Heart right ventricle (tissue), 16 donors: ENCODE results near the gene ARPC5. TPM values are rescaled to one million over a fixed set of nuclear protein-coding genes. Genes with fewer than 3 reads are reported as not detected.

Source experiments
- ATAC-seq, 8 donors: fragments of 200-7000 bp; cut with Tn5 transposase; one replicate each; pipeline ENCODE4 v1.9.1; 2020; ENCODE audit warnings: mild to moderate bottlenecking in 8 of 8, moderate library complexity in 8 of 8, moderate number of reproducible peaks in 1 of 8
- DNase-seq, 2 donors: peaks; one replicate each; pipeline ENCODE4 v3.0.0-alpha.2; 2020
- H3K27ac ChIP-seq, 10 donors: fragments of 200-600 bp; sonication (generic) in 2 of 10; one replicate each; pipeline versions ENCODE4 v1.5.0 to v1.8.0; 2020 to 2022; ENCODE audit warnings: mild to moderate bottlenecking in 3 of 10
- H3K27me3 ChIP-seq, 7 donors: fragments of 200-600 bp; one replicate each; pipeline ENCODE4 v1.8.0; 2021 to 2022; ENCODE audit warnings: mild to moderate bottlenecking in 2 of 7
- H3K36me3 ChIP-seq, 9 donors: fragments of 200-600 bp; sonication (generic) in 1 of 9; one replicate each; pipeline versions ENCODE4 v1.5.0 to v1.8.0; 2020 to 2022; ENCODE audit warnings: mild to moderate bottlenecking in 2 of 9
- H3K4me1 ChIP-seq, 9 donors: fragments of 200-600 bp; sonication (generic) in 1 of 9; one replicate each; pipeline versions ENCODE4 v1.5.0 to v1.8.0; 2020 to 2022; ENCODE audit warnings: mild to moderate bottlenecking in 4 of 9
- H3K4me3 ChIP-seq, 10 donors: fragments of 200-600 bp; sonication (generic) in 2 of 10; one replicate each; pipeline versions ENCODE4 v1.5.0 to v1.8.0; 2020 to 2022; ENCODE audit warnings: mild to moderate bottlenecking in 7 of 10, moderate library complexity in 2 of 10
- H3K9me3 ChIP-seq, 11 donors: fragments of 200-600 bp in 10 of 11; sonication (generic) in 2 of 11; one replicate each; pipeline versions ENCODE4 v1.5.0 to v1.8.0; 2013 to 2022; ENCODE audit warnings: mild to moderate bottlenecking in 2 of 11, control low read depth in 1 of 11, moderate library complexity in 1 of 11
- WGBS, 2 donors: extraction: QIAGEN DNeasy Blood & Tissue Kit; methylation state at CpG; one replicate each; pipeline ENCODE4 v1.1.7; 2013; ENCODE audit warnings: inconsistent platforms in 1 of 2; 5-methylcytosine and 5-hydroxymethylcytosine counted together
- intact Hi-C, 10 donors: fragments of 100-400 bp; cut with DNase I; formaldehyde crosslinking; loops; one replicate each; pipeline versions ENCODE4 v1.11.1 to v1.14.2; 2022
- polyA plus RNA-seq, 2 donors: library from polyadenylated mRNA; stranded (reverse); fragments of 200-250 nt; gene quantifications; one replicate each; pipeline ENCODE4 v1.2.3, GENCODE V29; 2013
- total RNA-seq, 10 donors: library from RNA; stranded (reverse); fragmentation: NEBNext Ultra II Directional in 3 of 10; extraction: Animal tissue kit (Norgen Biotek cat#: 25700) in 3 of 10; gene quantifications; one replicate each; pipeline versions ENCODE4 v1.2.1 to v1.2.4, GENCODE V29; 2021 to 2023
- TF ChIP-seq, protein P1 (sequence below), 9 donors: fragments of 200-600 bp; sonication (generic) in 2 of 9; IDR thresholded peaks; one replicate each; pipeline versions ENCODE4 v1.5.0 to v1.8.0; 2021 to 2022; ENCODE audit warnings: antibody characterized with exemption in 9 of 9, mild to moderate bottlenecking in 5 of 9, moderate library complexity in 1 of 9
- donor health status: Arrhythmogenic right ventricular cardiomyopathy.
- donor health status: ischemic (EF 13 %, LVEDD 7.1; RV severe dilation, severe dysfunction).
- donor health status: healthy with polysubstance abuse.
- donor health status: DM: no; HTN: yes; CAD: no.
- donor health status: DM: no; HTN: no; CAD: no.
- donor health status: ischemic (EF 25% LVEDD 6.9; RV normal size, moderate dysfunction).
- donor health status: ischemic (EF 25% LVEDD 5.7; RV mildly dilated, moderate dysfunction).
- donor health status: healthy.
- donor health status: DM: yes; HTN: yes; CAD: no.
- donor health status: Ischemic cardiomyopathy.
- donor health status: ischemic (EF 35%, LVEDD 5.7; RV mildly dilated, moderate dysfunction).
- donor health status: nonischemic (EF 11% LVEDD 7.7; RV severe dilation, severe dysfunction).
- donor health status: DM: yes; HTN: yes; CAD: no.
- donor health status: PGD.
- donor health status: ischemic (EF 29% LVEDD 5.4; RV normal size, mild dysfunction).
- donor health status: nonischemic (EF 23%, LVEDD 6.1; RV moderate dilation, normal function).

ARPC5 gene
- total and polyA plus RNA-seq, 12 donors, result 23.8 to 60.2 (median 31.7) TPM

DNA sequence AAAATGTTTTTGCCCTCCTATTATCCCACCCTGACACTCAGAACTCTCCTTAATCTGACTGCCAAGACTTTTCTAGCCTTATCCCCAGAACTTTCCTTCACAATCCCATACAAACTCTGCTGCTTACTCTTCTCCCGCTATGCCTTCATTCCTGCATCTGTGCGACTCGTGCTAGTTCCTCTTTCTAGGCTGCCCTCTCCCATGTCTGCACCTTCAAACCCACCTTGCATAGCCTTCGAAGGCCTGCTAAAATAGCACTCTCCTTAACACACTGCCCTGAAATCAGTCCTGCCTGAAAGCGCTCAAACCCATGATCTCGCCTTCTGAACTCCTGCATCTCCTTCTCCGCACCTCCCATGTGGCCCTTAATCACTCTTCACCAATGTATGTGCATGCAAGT is 42.9 kb downstream of the ARPC5 start:
- 89 to 95% methylated on average over 7 of the region's 7 CpGs for WGBS, 2 donors
- H3K9me3 ChIP-seq, result no peaks in the 10 kb centered on the region
- DNase-seq (no peak), ATAC-seq (no peak)
- no peaks in the 10 kb centered on the region for H3K36me3 ChIP-seq
- no peak overlapping the region for H3K4me3 ChIP-seq
- H3K27me3 ChIP-seq, result no peaks in the 10 kb centered on the region
- H3K4me1 ChIP-seq, result peaks cover 0 to 43% (median 0%) of the 10 kb centered on the region in 9 donors
- H3K27ac ChIP-seq, result peak overlapping the region in 1 of 10 donors; percentile 95
- intact Hi-C loops, result no loop called here
- TF ChIP-seq, protein P1, sequence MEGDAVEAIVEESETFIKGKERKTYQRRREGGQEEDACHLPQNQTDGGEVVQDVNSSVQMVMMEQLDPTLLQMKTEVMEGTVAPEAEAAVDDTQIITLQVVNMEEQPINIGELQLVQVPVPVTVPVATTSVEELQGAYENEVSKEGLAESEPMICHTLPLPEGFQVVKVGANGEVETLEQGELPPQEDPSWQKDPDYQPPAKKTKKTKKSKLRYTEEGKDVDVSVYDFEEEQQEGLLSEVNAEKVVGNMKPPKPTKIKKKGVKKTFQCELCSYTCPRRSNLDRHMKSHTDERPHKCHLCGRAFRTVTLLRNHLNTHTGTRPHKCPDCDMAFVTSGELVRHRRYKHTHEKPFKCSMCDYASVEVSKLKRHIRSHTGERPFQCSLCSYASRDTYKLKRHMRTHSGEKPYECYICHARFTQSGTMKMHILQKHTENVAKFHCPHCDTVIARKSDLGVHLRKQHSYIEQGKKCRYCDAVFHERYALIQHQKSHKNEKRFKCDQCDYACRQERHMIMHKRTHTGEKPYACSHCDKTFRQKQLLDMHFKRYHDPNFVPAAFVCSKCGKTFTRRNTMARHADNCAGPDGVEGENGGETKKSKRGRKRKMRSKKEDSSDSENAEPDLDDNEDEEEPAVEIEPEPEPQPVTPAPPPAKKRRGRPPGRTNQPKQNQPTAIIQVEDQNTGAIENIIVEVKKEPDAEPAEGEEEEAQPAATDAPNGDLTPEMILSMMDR (IDR thresholded peaks at IDR 0.05), result no peak

DNA sequence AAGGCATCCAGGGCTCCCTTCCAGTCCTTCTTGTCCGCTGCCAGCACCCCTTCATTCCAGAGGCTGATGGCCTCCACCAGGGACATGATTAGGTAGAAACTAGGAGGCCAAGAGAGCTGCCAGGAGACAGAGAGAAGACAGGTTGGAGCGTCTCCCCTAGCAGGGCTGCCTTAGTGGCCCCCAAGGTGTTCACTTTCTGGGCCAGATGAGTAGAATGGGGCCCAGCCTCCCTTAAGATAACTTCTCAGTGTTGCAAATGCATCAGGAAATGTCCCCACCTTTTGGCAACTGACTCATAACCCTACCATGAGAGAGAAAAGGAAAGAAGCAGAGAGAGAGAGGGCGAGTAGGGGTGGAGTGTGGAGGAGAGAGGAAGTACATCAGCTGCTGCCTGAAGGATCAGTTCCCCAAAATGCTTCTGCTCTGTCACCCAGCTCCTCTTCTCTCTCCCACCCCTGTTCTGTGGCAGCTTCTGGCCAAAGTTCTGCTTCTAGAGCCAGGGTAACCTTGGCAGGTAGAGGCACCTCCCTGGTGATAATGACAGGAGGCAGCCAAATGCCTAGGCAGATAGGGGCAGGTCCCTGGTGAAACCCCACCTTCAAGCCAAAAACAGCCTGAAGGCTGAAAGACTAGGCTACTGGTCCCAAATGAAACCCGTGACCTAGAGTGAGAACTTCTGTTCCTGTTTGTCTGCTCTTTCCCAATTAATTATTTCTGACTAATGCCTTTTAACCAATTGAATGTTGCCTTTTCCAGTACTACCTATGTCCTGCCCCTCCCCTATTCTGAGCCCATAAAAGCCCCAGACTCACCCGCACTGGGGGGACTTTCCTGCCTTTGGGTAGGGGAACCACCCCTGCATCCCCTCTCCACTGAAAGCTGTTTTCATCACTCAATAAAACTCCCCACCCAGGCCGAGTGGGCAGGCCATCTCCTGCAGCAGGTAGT is 45.1 kb downstream of the ARPC5 start, which contains the start of gene NCF2:
Gene NCF2 (minus strand): TSS at position 216 of the 948 bp plus-strand sequence. CDS start 130 bp downstream, at position 86.
- H3K4me3 ChIP-seq, result peak within 1 kb of the TSS in 7 of 10 donors; percentile 2 to 56 (median 24)
- no peak for DNase-seq
- intact Hi-C loops, result no loop called here
- peak within 1 kb of the TSS in 7 of 10 donors; percentile 35 to 95 (median 53) for H3K27ac ChIP-seq
- H3K4me1 ChIP-seq, result peaks cover 0 to 57% (median 0%) of the 10 kb centered on the region in 9 donors
- peaks cover 0 to 16% (median 0%) of the 10 kb centered on the region in 9 donors for H3K36me3 ChIP-seq
- H3K9me3 ChIP-seq, result no peaks in the 10 kb centered on the region
- no peaks in the 10 kb centered on the region for H3K27me3 ChIP-seq
- WGBS, 2 donors, result 86 to 92% methylated on average over 6 of the region's 6 CpGs
- TF ChIP-seq, protein P1 (IDR thresholded peaks at IDR 0.05), result no peak
- ATAC-seq, result peak; percentile 57 to 86 (median 80)

DNA sequence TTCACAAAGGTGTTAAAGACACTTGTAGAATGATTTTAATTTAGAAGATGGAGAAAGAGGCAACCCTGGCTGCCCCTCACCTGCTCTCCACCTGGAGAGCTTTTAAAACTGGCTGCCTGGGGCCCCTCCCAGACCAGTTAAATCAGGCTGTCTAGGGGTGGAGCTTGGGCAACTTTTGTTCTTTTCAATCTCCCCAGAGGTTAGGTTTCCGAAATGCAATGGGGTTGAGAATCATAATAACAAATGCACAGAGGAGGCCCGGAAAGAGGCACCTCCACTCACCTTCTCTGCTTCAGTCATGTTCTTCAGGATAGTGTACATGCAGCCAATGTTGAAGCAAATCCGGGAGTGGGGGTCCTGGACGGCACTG is 45.7 kb downstream of the ARPC5 start:
- peaks cover 0 to 63% (median 0%) of the 10 kb centered on the region in 9 donors for H3K4me1 ChIP-seq
- peak overlapping the region in 6 of 10 donors; percentile 35 to 95 (median 54) for H3K27ac ChIP-seq
- peaks cover 0 to 23% (median 0%) of the 10 kb centered on the region in 9 donors for H3K36me3 ChIP-seq
- TF ChIP-seq, protein P1 (IDR thresholded peaks at IDR 0.05), result no peak
- no peaks in the 10 kb centered on the region for H3K27me3 ChIP-seq
- H3K9me3 ChIP-seq, result no peaks in the 10 kb centered on the region
- DNase-seq, result no peak
- peak overlapping the region in 7 of 10 donors; percentile 2 to 56 (median 24) for H3K4me3 ChIP-seq
- 83 to 92% methylated on average over 4 of the region's 4 CpGs for WGBS, 2 donors
- intact Hi-C loops, result no loop called here
- ATAC-seq, result peak in 1 of 8 donors; percentile 20

DNA sequence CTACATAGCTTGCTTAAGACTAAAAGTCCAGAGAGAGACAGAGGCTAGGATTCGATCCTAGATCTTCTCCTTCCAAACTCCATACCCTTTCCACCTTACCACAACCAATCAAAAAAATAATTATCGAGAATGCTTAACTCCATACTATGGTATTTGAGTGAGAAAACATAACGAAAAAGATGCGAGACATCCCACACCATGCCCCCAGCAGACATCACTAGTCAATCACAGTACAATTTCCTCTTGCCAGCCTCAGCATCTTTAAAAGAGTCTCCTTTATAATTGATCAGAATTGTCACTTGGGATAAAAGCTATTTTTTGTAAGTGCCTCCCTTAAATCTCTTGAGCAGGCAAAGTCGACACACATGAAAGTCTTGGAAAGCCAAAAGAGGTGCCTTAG is 46.2 kb downstream of the ARPC5 start:
- Histone ChIP-seq H3K36me3 (peaks cover 0 to 28% (median 0%) of the 10 kb centered on the region in 9 donors), H3K4me3 (peak overlapping the region in 7 of 10 donors; percentile 2 to 56 (median 24)), H3K27ac (peak overlapping the region in 6 of 10 donors; percentile 34 to 95 (median 50)), H3K4me1 (peaks cover 0 to 66% (median 0%) of the 10 kb centered on the region in 9 donors), H3K27me3 (no peaks in the 10 kb centered on the region), H3K9me3 (no peaks in the 10 kb centered on the region)
- TF ChIP-seq, protein P1 (IDR thresholded peaks at IDR 0.05), result no peak
- 93 to 95% methylated on average over 5 of the region's 5 CpGs for WGBS, 2 donors
- intact Hi-C loops, result no loop called here
- ATAC-seq (no peak), DNase-seq (no peak)
